C4-2B (cell line): ENCODE data around the gene KRT17.
"Not testable (repeated sequence)": the region's sequence is repeated elsewhere in the genome, so short reads cannot be mapped to it uniquely, and the experiment has no call there.

Experiments
- H3K27ac ChIP-seq: fragments of 450-650 bp; 2 replicates; pipeline ENCODE4 v1.5.1; 2017
- CTCF ChIP-seq: fragments of 450-650 bp; conservative IDR thresholded peaks from 2 replicates; pipeline ENCODE4 v1.5.1; 2017; ENCODE audit warnings: mild to moderate bottlenecking
- ZFX ChIP-seq: fragments of 450-650 bp; IDR thresholded peaks from 2 replicates; pipeline ENCODE4 v1.6.1; 2017

Gene KRT17

DNA sequence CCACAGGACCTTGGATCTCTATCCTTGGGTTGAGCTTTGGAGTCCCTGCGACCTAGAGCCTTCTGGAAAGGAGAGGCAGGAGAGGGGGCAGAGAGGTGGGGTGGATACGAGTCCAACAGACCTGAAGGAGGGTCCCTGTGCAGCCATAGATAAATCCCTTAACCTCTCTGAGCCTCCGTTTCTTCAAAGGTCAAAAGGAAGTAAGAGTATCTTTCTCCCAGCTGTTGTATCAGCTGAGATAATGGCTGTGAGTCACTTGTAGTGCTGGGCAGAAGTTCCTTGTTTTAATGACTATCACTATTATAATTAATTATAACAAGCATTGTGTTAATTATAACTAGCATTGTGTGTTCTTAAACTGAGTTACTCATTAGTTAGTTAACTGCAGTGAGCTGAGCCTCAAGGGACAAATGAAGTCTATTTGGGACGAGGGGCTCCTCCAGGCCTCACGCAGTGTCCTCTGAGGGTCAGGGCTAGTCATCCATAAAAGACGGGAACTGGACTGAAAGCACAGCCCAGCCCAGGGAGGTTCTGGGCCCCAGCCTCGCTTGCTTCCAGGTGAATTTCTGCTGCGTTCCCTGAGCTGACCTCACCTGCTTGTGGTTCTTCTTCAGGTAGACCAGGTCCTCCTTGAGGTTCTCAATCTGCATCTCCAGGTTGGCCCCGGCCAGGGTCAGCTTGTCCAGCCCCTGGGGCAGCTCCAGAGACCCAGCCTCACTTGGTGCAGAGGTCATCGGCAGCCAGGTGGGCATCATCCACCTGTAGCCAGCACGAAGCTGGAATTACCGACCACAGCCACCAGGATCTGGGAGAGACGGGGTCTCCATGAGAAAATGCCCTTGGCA, 5.7 kb upstream of the KRT17 start:
- H3K27ac ChIP-seq = no peak overlapping the region
- TF ChIP-seq ZFX (no peak), CTCF (no peak)

- no peak overlapping the region for H3K27ac ChIP-seq
- TF ChIP-seq ZFX (no peak), CTCF (no peak)
Measured at GRCh38 chr17:41629316-41629715, 4.9 kb upstream of the KRT17 start.

GRCh38 chr17:41628621-41629255, 4.4 kb upstream of the KRT17 start:
- H3K27ac ChIP-seq = not testable (repeated sequence)

GRCh38 chr17:41628073-41628370, 3.6 kb upstream of the KRT17 start:
- not testable (repeated sequence) for H3K27ac ChIP-seq

DNA sequence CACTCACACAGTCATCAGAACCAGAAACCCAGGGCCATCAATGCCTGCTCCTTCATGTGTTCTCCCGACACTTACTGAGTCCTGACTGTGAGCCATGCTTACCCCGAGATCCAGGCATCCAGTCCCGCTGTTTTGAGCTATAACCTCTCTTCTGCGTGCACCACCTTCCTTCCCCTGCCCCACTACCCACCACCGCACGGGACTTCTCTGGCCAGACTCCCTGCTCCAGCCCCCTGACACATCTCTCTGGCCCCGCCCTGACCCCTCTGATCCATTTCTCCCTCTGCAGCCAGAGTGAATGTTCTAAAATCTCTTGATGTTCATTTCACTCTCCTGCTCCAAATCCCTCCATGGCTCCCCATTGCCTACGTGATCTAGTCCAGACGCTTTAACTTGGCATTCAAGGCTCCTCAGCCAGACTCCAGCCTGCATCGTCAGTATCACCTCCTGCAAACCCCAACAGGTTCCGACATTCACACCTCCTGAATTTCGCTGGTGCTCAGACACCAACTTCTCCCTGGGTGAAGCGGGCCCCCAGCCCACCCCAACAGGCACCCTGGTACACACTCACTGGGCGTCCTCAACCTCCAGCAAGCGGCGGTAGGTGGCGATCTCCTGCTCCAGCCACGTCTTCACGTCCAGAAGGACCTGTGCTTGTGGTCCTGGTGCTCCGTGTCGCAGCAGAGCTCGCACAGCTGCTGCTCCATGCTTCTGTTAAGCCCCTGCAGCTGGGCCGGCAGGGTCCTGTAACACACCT, 3.1 kb upstream of the KRT17 start:
- H3K27ac ChIP-seq = no peak overlapping the region

DNA sequence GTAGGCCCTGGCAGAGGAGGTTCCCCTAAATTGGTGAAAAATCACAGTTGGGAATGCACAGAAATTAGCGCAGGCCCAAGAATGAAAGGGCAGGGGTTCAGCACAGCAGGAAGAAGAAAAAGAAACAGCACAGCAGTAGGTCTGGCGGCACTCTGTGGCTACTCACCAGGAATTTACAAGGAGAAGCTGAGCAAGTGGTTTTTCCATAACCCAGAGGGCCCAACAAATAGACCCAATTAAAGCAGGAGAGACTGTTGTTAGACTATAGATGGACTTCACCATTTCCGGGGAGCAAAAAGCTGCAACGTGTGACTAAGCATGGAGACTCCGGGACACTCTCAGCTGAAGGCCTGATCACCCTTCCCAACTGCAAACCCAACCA, 2.5 kb upstream of the KRT17 start:
- not testable (repeated sequence) for H3K27ac ChIP-seq

More for the DNA sequence above, 3.1 kb upstream of the KRT17 start:
- TF ChIP-seq ZFX = no peak
- no peak for TF ChIP-seq CTCF

- not testable (repeated sequence) for H3K27ac ChIP-seq
Measured at GRCh38 chr17:41626028-41626913, 1.9 kb upstream of the KRT17 start.

GRCh38 chr17:41625602-41626001, 1.2 kb upstream of the KRT17 start:
- H3K27ac ChIP-seq = no peak overlapping the region
- no peak for TF ChIP-seq CTCF
- TF ChIP-seq ZFX = no peak

DNA sequence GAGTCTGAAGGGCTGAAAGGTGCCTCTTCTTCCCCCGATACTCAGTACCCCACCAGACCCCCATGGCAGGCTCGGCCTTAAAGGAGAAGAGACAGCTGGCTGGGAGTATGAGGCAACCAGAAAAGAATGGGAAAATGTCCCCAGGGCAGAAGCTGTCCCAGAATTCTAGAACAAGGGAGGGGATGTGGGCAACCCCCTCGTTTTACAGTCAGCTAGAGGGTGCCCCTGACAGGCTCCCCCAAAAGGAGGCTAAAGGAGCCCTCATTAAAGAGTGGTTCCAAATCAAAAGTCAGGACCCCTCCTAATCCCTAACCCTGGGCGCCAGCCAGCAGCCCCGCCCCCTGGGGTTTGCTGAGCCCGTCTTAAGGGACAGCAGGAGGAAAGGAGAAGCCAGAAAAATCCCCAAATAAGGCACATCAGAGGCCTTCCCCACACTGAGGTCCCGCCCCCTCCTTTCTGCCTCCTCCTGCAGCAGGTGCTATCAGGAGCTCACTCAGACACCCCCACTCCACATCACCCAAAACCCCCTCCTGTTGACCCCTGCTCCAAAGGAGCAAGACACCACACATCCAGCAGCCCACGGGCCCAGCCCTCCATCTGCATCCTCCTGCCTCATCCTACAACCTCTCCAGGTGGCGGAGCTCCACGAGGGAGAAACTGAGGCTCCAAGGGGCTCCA, 1.1 kb downstream of the KRT17 start:
- H3K27ac ChIP-seq = not testable (repeated sequence)

DNA sequence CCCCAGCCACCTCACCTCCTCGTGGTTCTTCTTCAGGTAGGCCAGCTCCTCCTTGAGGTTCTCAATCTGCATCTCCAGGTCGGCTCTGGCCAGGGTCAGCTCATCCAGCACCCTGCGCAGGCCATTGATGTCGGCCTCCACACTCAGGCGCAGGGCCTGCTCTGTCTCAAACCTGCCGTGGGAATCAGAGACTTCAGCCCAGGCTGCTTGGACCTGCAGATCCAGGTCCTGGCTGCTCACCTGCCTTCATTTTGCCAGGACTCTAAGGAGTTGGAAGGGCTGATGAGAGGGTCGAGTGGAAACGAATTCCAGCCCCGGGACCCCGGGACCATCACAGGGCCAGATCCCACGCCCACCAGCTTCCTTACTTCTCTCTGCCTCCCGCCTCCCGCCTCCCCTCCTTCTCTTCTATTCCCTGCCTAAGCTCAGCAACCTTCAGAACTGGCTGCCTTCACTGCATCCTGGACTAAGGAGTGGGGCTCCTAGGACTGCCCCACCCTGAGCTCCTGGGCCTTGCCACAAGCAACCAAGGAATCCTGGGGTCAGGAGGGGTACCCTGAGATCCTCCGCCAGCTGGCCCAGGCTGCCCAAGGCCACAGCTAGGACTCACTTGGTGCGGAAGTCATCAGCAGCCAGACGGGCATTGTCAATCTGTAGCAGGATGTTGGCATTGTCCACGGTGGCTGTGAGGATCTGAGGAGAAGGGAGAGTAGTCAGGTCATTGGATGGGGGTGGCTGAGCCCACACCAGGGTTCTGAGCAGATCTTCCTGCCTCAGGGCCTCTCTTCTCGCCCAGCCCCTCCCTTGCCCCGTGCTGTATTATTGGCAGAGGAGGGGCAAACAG, 1.8 kb downstream of the KRT17 start:
- H3K27ac ChIP-seq = not testable (repeated sequence)
